H54 (cell line): ENCODE results near the gene PRR9.

ENCODE experiments used
- DNase-seq: peaks from one replicate; pipeline ENCODE4 v3.0.0; 2011; ENCODE audit warnings: low spot score, mixed read lengths; ENCODE audit not compliant: insufficient read length
- FAIRE-seq: peaks from 3 replicates; lab custom pipeline; 2011; peaks lifted over from hg19 to GRCh38; lab: Jason Lieb, UNC
- POLR2A ChIP-seq: IDR thresholded peaks from 2 replicates; pipeline ENCODE4 v1.6.1; 2011; ENCODE audit warnings: low read depth, mild to moderate bottlenecking, low read length

Gene PRR9

DNA sequence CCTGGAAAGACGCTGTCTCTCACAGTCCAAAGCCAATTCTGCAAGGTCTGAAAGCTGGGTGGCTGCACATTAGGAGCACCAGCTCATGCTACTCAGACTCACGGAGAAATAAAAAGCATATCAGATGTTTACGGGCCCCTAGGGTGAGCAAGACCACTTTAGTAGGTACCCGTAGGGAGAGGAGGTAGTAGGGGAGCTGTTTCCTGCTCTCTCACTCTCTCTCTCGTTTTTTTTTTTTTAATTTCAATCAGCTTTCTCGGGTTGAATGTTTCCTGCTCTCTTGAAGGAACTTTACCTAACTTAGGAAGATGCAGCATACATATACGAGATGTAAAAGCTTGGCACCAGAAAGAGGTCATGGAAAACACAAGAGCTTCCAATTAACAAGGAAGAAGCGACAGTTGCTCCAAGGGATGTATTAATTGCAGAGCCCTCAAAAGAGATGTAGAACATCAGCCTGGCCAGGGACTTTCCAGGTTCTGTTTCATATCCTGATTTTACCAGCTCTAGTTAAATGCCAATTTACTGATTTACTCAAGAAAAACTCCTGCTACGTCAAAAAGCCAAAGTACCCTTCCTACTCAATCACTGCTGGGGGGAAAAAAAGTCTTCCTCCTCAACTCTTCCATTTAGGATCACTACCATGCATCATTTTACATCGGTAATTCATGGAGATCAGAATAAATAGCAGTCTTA lies 45.2 kb downstream of the PRR9 start:
- DNase-seq (no peak), FAIRE-seq (no peak)
- TF ChIP-seq POLR2A: no peak

- no peak for TF ChIP-seq POLR2A
- FAIRE-seq: no peak
- no peak for DNase-seq
Measured at GRCh38 chr1:153265457-153265856, 48.1 kb downstream of the PRR9 start.
